Gastroesophageal sphincter (tissue), 3 donors: ENCODE results near the gene PRTFDC1.

Experiments used
- CTCF ChIP-seq, 4 experiments: fragments of 200-600 bp in 2 of 4; fragments of 450-650 bp in 2 of 4; sonication (generic) in 1 of 4; IDR thresholded peaks; one replicate each; pipeline ENCODE4 v1.5.1; 2017 to 2019; ENCODE audit warnings: antibody characterized with exemption in 4 of 4, mild to moderate bottlenecking in 2 of 4, moderate library complexity in 2 of 4
- EP300 ChIP-seq: sonication (generic); formaldehyde crosslinking; IDR thresholded peaks from one replicate; pipeline ENCODE4 v1.6.1; 2017; ENCODE audit warnings: antibody characterized with exemption, mild to moderate bottlenecking
- POLR2A ChIP-seq, 2 donors: fragments of 450-650 bp; IDR thresholded peaks; one replicate each; pipeline ENCODE4 v1.6.1; 2017; ENCODE audit warnings: antibody characterized with exemption in 2 of 2, mild to moderate bottlenecking in 2 of 2, moderate library complexity in 1 of 2

- no peak for TF ChIP-seq POLR2A (IDR thresholded peaks at IDR 0.05)
- TF ChIP-seq CTCF (IDR thresholded peaks at IDR 0.05): no peak
- no peak for TF ChIP-seq EP300
Measured at GRCh38 chr10:24929904-24930303, 22.5 kb downstream of the PRTFDC1 start.
